BE2C (cell line): Measurements from ENCODE around the gene XYLT2. TPM values are rescaled to one million over a fixed set of nuclear protein-coding genes. Genes with fewer than 3 reads are reported as not detected.
A peak's percentile ranks its signal among the peaks of the same experiment; 100 is the strongest.
"Not testable (repeated sequence)": the region's sequence is repeated elsewhere in the genome, so short reads cannot be mapped to it uniquely, and the experiment has no call there.

Experiments used
- DNase-seq: peaks from one replicate; pipeline ENCODE4 v3.0.0-alpha.2; 2020
- H3K27me3 ChIP-seq: fragments of 250-450 bp; sonication (Bioruptor Pico); 2 replicates; pipeline ENCODE4 v1.5.1; 2020; ENCODE audit warnings: mild to moderate bottlenecking
- H3K36me3 ChIP-seq: fragments of 250-450 bp; sonication (Bioruptor Pico); 2 replicates; pipeline ENCODE4 v1.5.1; 2020; ENCODE audit warnings: mild to moderate bottlenecking
- H3K4me1 ChIP-seq: fragments of 250-450 bp; sonication (Bioruptor Pico); 2 replicates; pipeline ENCODE4 v1.5.1; 2020
- H3K4me3 ChIP-seq: 2 replicates; pipeline ENCODE4 v1.5.1; 2011; ENCODE audit warnings: low read depth, low read length
- H3K9me3 ChIP-seq: fragments of 250-450 bp; sonication (Bioruptor Pico); 2 replicates; pipeline ENCODE4 v1.5.1; 2020
- polyA plus RNA-seq: library from polyadenylated mRNA; unstranded; fragments of >200 nt; gene quantifications from one replicate; pipeline ENCODE4 v1.2.1, GENCODE V29; 2012; ENCODE audit warnings: low read depth, missing spikeins; ENCODE audit not compliant: insufficient read length, insufficient read depth
- TF ChIP-seq, protein P1 (sequence below): IDR thresholded peaks from 2 replicates; pipeline ENCODE4 v1.5.1; 2012; ENCODE audit warnings: mild to moderate bottlenecking, low read depth, low read length

The XYLT2 gene
- polyA plus RNA-seq, result 15.8 TPM

DNA sequence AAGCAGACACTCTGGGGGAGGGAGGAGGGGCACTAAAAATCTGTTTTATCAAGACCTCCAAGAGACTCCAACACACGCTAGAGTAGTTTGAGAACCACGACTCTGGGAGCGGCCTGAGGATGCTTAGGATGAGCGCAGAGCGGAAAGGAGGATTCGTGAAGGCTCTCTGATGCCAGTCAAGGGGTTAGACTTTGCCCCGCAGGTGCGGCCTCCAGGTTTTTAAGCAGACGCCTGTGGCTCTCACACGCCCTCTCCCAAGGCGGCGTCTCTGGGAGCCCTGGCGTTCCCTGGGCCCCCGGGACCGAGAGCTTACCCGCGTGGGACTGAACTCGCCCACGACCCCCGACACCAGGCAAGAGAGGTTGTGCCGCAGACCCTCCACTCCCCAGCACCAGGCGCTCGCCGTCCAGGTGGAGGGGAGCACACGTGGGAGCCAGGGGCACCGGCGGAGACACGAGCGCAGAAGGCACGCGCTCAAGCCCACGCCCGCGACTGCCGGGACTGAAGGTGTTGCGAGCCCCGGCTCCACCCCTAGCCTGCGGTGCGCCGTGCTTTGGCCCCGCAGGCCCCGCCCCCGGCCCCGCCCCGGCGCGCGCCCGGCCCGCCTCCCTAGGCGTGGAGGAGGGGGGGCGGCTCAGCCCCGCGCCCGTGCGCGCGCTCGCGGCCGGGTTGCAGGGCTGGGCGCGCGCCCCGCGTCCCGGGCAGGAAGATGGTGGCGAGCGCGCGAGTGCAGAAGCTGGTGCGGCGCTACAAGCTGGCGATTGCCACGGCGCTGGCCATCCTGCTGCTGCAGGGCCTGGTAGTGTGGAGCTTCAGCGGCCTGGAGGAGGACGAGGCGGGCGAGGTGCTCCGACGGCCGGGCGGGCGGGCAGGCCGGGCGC is at the start of gene XYLT2:
Gene XYLT2, plus strand, starts transcription at position 695 of the 881 bp plus-strand sequence. Its CDS starts 15 bp downstream, at position 710.
- H3K4me1 ChIP-seq, result peaks cover 3% of the 10 kb centered on the region; the same call in 1 of the 2 replicates
- peak within 1 kb of the TSS; percentile 77 for H3K4me3 ChIP-seq
- DNase-seq, result peak; percentile 94
- TF ChIP-seq, protein P1, sequence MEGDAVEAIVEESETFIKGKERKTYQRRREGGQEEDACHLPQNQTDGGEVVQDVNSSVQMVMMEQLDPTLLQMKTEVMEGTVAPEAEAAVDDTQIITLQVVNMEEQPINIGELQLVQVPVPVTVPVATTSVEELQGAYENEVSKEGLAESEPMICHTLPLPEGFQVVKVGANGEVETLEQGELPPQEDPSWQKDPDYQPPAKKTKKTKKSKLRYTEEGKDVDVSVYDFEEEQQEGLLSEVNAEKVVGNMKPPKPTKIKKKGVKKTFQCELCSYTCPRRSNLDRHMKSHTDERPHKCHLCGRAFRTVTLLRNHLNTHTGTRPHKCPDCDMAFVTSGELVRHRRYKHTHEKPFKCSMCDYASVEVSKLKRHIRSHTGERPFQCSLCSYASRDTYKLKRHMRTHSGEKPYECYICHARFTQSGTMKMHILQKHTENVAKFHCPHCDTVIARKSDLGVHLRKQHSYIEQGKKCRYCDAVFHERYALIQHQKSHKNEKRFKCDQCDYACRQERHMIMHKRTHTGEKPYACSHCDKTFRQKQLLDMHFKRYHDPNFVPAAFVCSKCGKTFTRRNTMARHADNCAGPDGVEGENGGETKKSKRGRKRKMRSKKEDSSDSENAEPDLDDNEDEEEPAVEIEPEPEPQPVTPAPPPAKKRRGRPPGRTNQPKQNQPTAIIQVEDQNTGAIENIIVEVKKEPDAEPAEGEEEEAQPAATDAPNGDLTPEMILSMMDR, result no peak
- no peaks in the 10 kb centered on the region for H3K36me3 ChIP-seq
- H3K27me3 ChIP-seq, result peaks cover 3% of the 10 kb centered on the region; the same call in 1 of the 2 replicates
- H3K9me3 ChIP-seq, result no peaks in the 10 kb centered on the region

DNA sequence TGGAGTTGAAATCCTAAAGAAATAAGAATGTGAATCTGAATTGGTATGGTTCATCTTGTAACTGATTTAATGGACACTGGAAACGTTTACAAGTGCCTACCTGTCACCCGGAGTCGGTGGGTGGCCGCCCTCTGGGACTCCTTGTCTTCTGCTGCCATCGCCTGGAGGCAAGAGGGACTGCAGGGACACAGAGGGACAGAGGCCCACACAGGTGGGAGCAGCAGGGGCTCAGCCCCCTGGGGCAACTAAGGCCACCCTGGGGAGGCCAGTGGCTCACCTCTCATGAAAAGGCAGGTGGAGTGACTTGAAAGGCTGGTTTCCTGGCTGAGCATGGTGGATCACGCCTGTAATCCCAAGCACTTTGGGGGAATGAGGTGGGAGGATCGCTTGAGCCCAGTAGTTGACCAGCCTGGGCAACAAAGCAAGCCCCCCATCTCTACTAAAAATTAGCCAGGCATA is 48.5 kb upstream of the XYLT2 start:
- no peaks in the 10 kb centered on the region for H3K4me1 ChIP-seq
- H3K4me3 ChIP-seq, result no peak overlapping the region
- no peaks in the 10 kb centered on the region for H3K36me3 ChIP-seq
- H3K27me3 ChIP-seq, result no peaks in the 10 kb centered on the region
- no peaks in the 10 kb centered on the region for H3K9me3 ChIP-seq
- DNase-seq, result peak; percentile 82
- TF ChIP-seq, protein P1, result peak; percentile 66

DNA sequence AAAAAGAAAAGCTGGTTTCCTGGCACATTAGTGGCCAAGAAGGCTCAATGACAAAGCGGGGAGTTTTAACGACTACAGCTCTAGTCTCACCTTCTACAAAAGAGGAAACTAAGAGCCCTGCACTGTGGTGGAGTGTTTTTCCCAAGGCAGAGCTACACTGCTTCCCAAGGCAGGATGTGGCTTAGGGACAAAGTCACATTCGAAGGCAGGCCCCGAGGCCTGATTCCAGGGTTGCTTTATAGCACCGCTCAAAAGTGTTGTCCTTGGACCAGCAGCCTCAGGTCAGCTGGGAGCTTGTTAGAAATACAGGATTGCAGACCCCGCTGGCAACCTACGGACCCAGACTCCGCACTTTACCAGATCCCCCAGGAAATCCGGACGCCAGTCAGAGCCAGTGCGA is 47.9 kb upstream of the XYLT2 start:
- no peaks in the 10 kb centered on the region for H3K27me3 ChIP-seq
- no peak for DNase-seq
- TF ChIP-seq, protein P1, result no peak
- no peaks in the 10 kb centered on the region for H3K36me3 ChIP-seq
- H3K9me3 ChIP-seq, result no peaks in the 10 kb centered on the region
- no peak overlapping the region for H3K4me3 ChIP-seq
- no peaks in the 10 kb centered on the region for H3K4me1 ChIP-seq

DNA sequence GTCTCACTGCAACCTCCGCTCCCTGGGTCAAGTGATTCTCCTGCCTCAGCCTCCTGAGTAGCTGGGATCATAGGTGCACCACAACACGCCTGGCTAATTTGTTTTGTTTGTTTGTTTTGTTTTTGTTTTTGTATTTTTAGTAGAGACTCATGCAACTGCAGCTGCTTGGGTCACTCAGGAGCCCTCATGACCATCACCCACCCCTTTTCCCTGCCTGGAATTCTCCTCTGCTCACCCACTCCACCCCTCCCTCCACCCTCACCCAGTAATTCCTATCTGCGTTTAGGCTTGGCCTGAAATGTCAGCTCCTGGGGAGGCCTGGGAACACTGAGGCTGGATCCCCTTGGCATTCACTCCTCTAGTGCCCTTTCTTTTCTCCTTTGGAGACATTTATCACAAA is 46.1 kb upstream of the XYLT2 start:
- Histone ChIP-seq H3K27me3 (no peaks in the 10 kb centered on the region), H3K4me1 (no peaks in the 10 kb centered on the region), H3K36me3 (no peaks in the 10 kb centered on the region), H3K9me3 (no peaks in the 10 kb centered on the region), H3K4me3 (no peak overlapping the region)
- TF ChIP-seq, protein P1, result no peak
- DNase-seq, result no peak

DNA sequence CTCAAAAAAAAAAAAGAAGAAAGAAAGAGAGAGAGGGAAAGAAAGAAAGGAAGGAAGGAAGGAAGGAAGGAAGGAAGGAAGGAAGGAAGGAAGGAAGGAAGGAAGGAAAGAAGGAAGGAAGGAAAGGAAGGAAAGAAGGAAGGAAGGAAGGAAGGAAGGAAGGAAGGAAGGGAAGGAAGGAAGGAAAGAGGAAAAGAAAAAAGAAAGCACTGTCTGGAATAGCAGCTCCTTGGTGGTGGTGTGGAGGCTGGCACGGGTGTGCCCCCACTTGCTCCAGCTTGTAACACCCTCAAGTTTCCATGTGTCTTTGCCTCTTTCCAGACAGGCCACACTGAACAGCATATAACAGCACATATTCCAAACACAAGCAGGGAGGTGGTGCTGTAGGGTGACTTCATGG is 45.1 kb upstream of the XYLT2 start:
- not testable (repeated sequence) for H3K36me3 ChIP-seq, DNase-seq, H3K9me3 ChIP-seq, H3K27me3 ChIP-seq, H3K4me3 ChIP-seq, H3K4me1 ChIP-seq

DNA sequence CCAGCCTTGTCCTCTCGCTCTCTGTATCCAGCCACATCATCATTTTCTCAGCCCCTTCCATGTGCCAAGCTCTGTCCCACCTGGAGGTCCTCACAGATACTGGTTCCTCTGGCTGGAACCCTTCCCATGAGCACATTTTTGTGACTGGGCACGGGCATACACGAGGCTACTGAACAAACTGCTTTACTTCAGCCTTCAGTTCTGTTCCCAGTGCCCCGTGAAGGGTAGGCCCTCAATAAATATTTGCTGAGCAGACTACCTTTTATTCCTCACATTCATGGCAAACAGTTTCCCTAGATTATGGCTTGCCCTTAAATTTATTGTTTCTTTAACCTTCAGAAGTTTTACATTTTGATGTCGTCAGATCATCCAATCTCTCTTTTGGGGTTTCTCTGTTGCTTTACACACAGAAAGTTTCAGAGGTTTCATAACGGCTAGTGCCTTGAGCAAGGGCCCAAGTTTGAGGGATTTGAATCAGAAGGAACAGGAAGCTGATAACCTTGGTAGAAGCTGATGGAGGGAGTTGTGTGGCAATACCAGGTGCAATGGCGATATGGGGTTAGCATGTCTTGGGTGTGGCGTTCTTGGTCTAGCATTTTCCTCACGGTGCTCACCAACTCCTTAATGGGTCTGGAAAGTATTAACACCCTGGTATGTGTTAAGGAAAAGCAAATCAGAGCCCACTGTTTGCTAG is 43.9 kb upstream of the XYLT2 start:
- no peaks in the 10 kb centered on the region for H3K9me3 ChIP-seq
- no peaks in the 10 kb centered on the region for H3K4me1 ChIP-seq
- TF ChIP-seq, protein P1, result no peak
- no peak for DNase-seq
- no peak overlapping the region for H3K4me3 ChIP-seq
- no peaks in the 10 kb centered on the region for H3K36me3 ChIP-seq
- H3K27me3 ChIP-seq, result no peaks in the 10 kb centered on the region
